HEK293T (cell line): Measurements from ENCODE around the gene LAMA3.

Source experiments
- CTCF ChIA-PET: fragments of 350-600 bp; formaldehyde crosslinking; extraction: SDS; loops from one replicate; lab custom pipeline; 2021; ENCODE audit warnings: antibody characterized with exemption, inconsistent platforms; lab: Yijun Ruan, JAX
- POLR2A ChIA-PET: fragments of 350-600 bp; formaldehyde crosslinking; extraction: SDS; loops from one replicate; lab custom pipeline; 2020; ENCODE audit warnings: antibody characterized with exemption, inconsistent platforms; lab: Yijun Ruan, JAX
- DNase-seq: peaks from one replicate; pipeline ENCODE4 v3.0.0; 2012; ENCODE audit warnings: mixed read lengths; ENCODE audit errors: extremely low spot score
- ARNT ChIP-seq: fragments of 450-650 bp; IDR thresholded peaks from 2 replicates; pipeline ENCODE4 v1.6.1; 2017; ENCODE audit warnings: mild to moderate bottlenecking
- BHLHE40 ChIP-seq: fragments of 450-650 bp; IDR thresholded peaks from 2 replicates; pipeline ENCODE4 v1.6.1; 2016; ENCODE audit warnings: mild to moderate bottlenecking, moderate library complexity, borderline replicate concordance
- CTBP1 ChIP-seq: fragments of 450-650 bp; IDR thresholded peaks from 2 replicates; pipeline ENCODE4 v1.6.1; 2016; ENCODE audit warnings: borderline replicate concordance
- ELF4 ChIP-seq: fragments of 450-650 bp; IDR thresholded peaks from 2 replicates; pipeline ENCODE4 v1.6.1; 2017; ENCODE audit warnings: antibody characterized with exemption
- FOXA1 ChIP-seq: fragments of 450-650 bp; IDR thresholded peaks from 2 replicates; pipeline ENCODE4 v1.6.1; 2016; ENCODE audit warnings: mild to moderate bottlenecking
- FOXK2 ChIP-seq: fragments of 450-650 bp; IDR thresholded peaks from 2 replicates; pipeline ENCODE4 v1.6.1; 2016; ENCODE audit warnings: mild to moderate bottlenecking
- FOXM1 ChIP-seq: fragments of 450-650 bp; IDR thresholded peaks from 2 replicates; pipeline ENCODE4 v1.6.1; 2017; ENCODE audit warnings: mild to moderate bottlenecking, borderline replicate concordance
- HDGF ChIP-seq: fragments of 450-650 bp; IDR thresholded peaks from 2 replicates; pipeline ENCODE4 v1.6.1; 2017; ENCODE audit warnings: antibody characterized with exemption, borderline replicate concordance
- L3MBTL2 ChIP-seq: fragments of 450-650 bp; conservative IDR thresholded peaks from 2 replicates; pipeline ENCODE4 v1.6.1; 2016; ENCODE audit warnings: mild to moderate bottlenecking
- LEF1 ChIP-seq: fragments of 450-650 bp; IDR thresholded peaks from 2 replicates; pipeline ENCODE4 v1.6.1; 2017; ENCODE audit warnings: mild to moderate bottlenecking, borderline replicate concordance
- NFRKB ChIP-seq: fragments of 450-650 bp; IDR thresholded peaks from 2 replicates; pipeline ENCODE4 v1.6.1; 2016; ENCODE audit warnings: mild to moderate bottlenecking, moderate library complexity
- SP1 ChIP-seq: fragments of 450-650 bp; IDR thresholded peaks from 2 replicates; pipeline ENCODE4 v1.6.1; 2017
- SUZ12 ChIP-seq: fragments of 450-650 bp; IDR thresholded peaks from 2 replicates; pipeline ENCODE4 v1.6.1; 2016; ENCODE audit warnings: mild to moderate bottlenecking
- TARDBP ChIP-seq: fragments of 450-650 bp; IDR thresholded peaks from 2 replicates; pipeline ENCODE4 v1.6.1; 2016
- ZNF384 ChIP-seq: fragments of 450-650 bp; IDR thresholded peaks from 2 replicates; pipeline ENCODE4 v1.6.1; 2016
- TF ChIP-seq, protein P1 (sequence below): fragments of 450-650 bp; IDR thresholded peaks from 2 replicates; pipeline ENCODE4 v1.6.1; 2016

Gene LAMA3

GRCh38 chr18:23876921-23877320, 187.7 kb downstream of the LAMA3 start:
- ChIA-PET CTCF (no interaction called here), POLR2A (no interaction called here)
- no peak for TF ChIP-seq BHLHE40
- TF ChIP-seq ZNF384 = no peak
- no peak for TF ChIP-seq HDGF
- no peak for TF ChIP-seq CTBP1
- TF ChIP-seq FOXM1 = no peak
- TF ChIP-seq FOXK2 = no peak
- TF ChIP-seq SP1 = no peak
- TF ChIP-seq ARNT = no peak
- TF ChIP-seq, protein P1, sequence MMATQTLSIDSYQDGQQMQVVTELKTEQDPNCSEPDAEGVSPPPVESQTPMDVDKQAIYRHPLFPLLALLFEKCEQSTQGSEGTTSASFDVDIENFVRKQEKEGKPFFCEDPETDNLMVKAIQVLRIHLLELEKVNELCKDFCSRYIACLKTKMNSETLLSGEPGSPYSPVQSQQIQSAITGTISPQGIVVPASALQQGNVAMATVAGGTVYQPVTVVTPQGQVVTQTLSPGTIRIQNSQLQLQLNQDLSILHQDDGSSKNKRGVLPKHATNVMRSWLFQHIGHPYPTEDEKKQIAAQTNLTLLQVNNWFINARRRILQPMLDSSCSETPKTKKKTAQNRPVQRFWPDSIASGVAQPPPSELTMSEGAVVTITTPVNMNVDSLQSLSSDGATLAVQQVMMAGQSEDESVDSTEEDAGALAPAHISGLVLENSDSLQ = no peak
- TF ChIP-seq FOXA1 = no peak
- TF ChIP-seq NFRKB = no peak
- TF ChIP-seq L3MBTL2 = no peak
- no peak for TF ChIP-seq ELF4
- TF ChIP-seq TARDBP = no peak
- no peak for TF ChIP-seq LEF1
- no peak for TF ChIP-seq SUZ12
- no peak for DNase-seq

- ChIA-PET POLR2A (no interaction called here), CTCF (no interaction called here)
- TF ChIP-seq, protein P1 = no peak
- TF ChIP-seq L3MBTL2 (no peak), SP1 (no peak), ARNT (no peak), ZNF384 (no peak), FOXA1 (no peak), TARDBP (no peak), FOXK2 (no peak), CTBP1 (no peak), FOXM1 (no peak)
- no peak for DNase-seq
Measured at GRCh38 chr18:23877371-23877770, 188.1 kb downstream of the LAMA3 start.

GRCh38 chr18:23878336-23878900, 189.2 kb downstream of the LAMA3 start:
- ChIA-PET POLR2A (no interaction called here), CTCF (no interaction called here)
- no peak for TF ChIP-seq FOXM1
- no peak for TF ChIP-seq HDGF
- TF ChIP-seq CTBP1 = no peak
- no peak for TF ChIP-seq L3MBTL2
- TF ChIP-seq ELF4 = no peak
- TF ChIP-seq, protein P1 = no peak
- no peak for TF ChIP-seq SUZ12
- no peak for TF ChIP-seq LEF1
- TF ChIP-seq TARDBP = no peak
- no peak for TF ChIP-seq SP1
- DNase-seq = no peak

DNA sequence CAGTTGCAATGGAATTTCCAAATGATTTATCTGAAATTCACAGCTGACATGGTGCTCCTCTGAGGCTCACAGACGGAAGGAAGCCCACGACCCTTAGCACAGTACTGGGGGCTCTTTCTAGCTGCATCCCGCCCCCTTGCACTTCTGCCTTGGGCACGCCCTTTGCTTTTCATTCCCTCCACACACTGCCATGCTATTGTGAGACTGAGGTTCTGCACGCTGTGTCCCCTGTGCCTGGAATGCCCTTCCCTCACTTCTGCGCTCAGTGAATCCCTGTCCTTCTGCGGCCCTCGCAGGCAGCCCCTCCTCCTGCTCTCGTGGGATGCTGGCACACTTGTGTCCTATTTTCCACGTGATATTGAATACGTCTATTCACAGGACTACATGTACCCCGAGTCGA, 189.9 kb downstream of the LAMA3 start:
- ChIA-PET CTCF (no interaction called here), POLR2A (no interaction called here)
- no peak for TF ChIP-seq FOXM1
- TF ChIP-seq L3MBTL2 = no peak
- TF ChIP-seq, protein P1 = no peak
- TF ChIP-seq FOXA1 = no peak
- TF ChIP-seq SP1 = no peak
- TF ChIP-seq CTBP1 = no peak
- TF ChIP-seq ELF4 = no peak
- no peak for TF ChIP-seq LEF1
- no peak for DNase-seq

DNA sequence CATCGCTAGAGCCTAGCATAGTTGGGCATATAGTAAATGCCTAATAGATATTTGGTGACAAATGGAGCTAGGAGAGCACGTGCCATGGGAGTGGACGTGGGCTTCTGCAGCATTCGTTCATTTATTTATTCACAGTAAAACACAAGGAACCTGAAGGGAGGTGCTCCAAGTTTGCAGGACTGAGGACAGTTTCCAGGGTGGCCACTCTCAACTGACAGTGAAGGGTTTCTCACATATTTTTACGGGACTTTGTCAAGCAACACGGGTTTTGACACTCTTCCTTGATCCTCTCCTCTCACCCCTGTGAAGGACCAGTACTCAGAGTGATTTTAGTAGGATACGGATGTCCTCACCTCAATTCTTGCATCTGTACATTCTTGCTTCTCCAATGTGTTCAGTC, 190.3 kb downstream of the LAMA3 start:
- ChIA-PET POLR2A (no interaction called here), CTCF (no interaction called here)
- no peak for DNase-seq
- TF ChIP-seq ARNT (no peak), TARDBP (no peak), L3MBTL2 (no peak), LEF1 (no peak)
- TF ChIP-seq, protein P1 = no peak

DNA sequence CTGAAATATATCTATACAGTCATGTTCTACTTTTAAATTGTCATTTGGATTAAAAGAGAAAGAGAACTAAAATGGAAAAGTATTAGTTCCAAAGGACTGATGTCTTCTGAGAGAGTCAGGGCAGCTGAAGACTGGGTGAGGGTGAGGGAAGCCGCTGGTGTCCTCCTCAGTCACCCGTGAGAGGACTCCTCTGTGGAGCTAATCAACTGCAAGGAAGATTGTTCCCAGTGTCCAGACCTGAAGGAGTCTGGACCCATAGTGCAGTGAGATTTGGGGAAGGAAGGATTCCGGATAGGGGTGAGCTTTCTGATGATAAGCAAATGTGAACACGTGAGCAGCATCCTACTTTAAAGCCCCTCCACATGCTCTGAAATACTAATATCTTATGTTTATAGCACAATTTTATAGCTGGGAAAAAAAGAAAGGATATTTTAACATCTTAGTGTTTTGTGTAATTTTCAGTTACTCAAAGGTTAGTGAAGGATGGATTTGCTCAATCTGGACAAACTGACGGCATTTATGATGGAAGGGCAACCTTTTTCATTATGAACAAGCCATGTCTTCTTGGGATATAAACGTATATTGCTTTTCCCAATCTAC, 190.8 kb downstream of the LAMA3 start:
- ChIA-PET CTCF (no interaction called here), POLR2A (no interaction called here)
- no peak for TF ChIP-seq FOXM1
- no peak for TF ChIP-seq SP1
- no peak for TF ChIP-seq FOXK2
- no peak for TF ChIP-seq FOXA1
- no peak for TF ChIP-seq CTBP1
- no peak for TF ChIP-seq HDGF
- TF ChIP-seq, protein P1 = no peak
- no peak for TF ChIP-seq LEF1
- TF ChIP-seq ZNF384 = no peak
- no peak for TF ChIP-seq L3MBTL2
- no peak for TF ChIP-seq BHLHE40
- TF ChIP-seq ELF4 = no peak
- TF ChIP-seq TARDBP = no peak
- no peak for TF ChIP-seq ARNT
- no peak for TF ChIP-seq NFRKB
- no peak for TF ChIP-seq SUZ12
- DNase-seq = no peak
